ENCODE results near the gene IL25. TPM values are rescaled to one million over a fixed set of nuclear protein-coding genes. Genes with fewer than 3 reads are reported as not detected.
A peak's percentile ranks its signal among the peaks of the same experiment; 100 is the strongest.

Gene IL25
- total and polyA plus RNA-seq, 2 of the 13 experiments (the other 11 are each of a cell fraction or from before 2014, with no cell fraction given), result not detected

GRCh38 chr14:23326491-23327332 lies 45.9 kb upstream of the IL25 start (continued):
- TF ChIP-seq ZNF503 (CRISPR knock-in tag; IDR thresholded peaks at IDR 0.05), result no peak
- no peak for TF ChIP-seq ARNTL (CRISPR knock-in tag; IDR thresholded peaks at IDR 0.05)
- TF ChIP-seq FOXA3 (CRISPR knock-in tag; IDR thresholded peaks at IDR 0.05), result no peak
- TF ChIP-seq MED13 (CRISPR knock-in tag; IDR thresholded peaks at IDR 0.05), result no peak
- TF ChIP-seq ZNF512 (CRISPR knock-in tag; IDR thresholded peaks at IDR 0.05), result no peak
- 0 out of 2 replicates have a peak, but pooled peaks have one; percentile 17 for TF ChIP-seq REPIN1 (CRISPR knock-in tag; IDR thresholded peaks at IDR 0.05; ENCODE audit: borderline replicate concordance, low read depth)
- no peak for TF ChIP-seq ZNF572 (CRISPR knock-in tag; IDR thresholded peaks at IDR 0.05)
- TF ChIP-seq ARNT (IDR thresholded peaks at IDR 0.05), result no peak
- TF ChIP-seq DNMT3B (CRISPR knock-in tag; conservative IDR thresholded peaks at IDR 0.05), result no peak
- peak; percentile 7 for TF ChIP-seq PHF8 (CRISPR knock-in tag; IDR thresholded peaks at IDR 0.05)
- no peak for TF ChIP-seq SNRNP70 (IDR thresholded peaks at IDR 0.05; ENCODE audit: low read depth, low read length)

Data from HepG2 (cell line).